H7 (cell line): ENCODE results near the gene GTF2F2. TPM values are rescaled to one million over a fixed set of nuclear protein-coding genes. Genes with fewer than 3 reads are reported as not detected.

Experiments
- DNase-seq: peaks from one replicate; pipeline ENCODE4 v3.0.0; 2012
- H3K27me3 ChIP-seq: 2 replicates; pipeline ENCODE4 v1.6.0; 2011; ENCODE audit warnings: mild to moderate bottlenecking, low read length; ENCODE audit not compliant: control insufficient read depth, insufficient read depth
- H3K36me3 ChIP-seq: replicated peaks from 2 replicates; pipeline ENCODE4 v1.5.1; 2011; ENCODE audit warnings: low read length; ENCODE audit not compliant: control insufficient read depth, insufficient read depth
- H3K4me3 ChIP-seq: 2 replicates; pipeline ENCODE4 v1.5.1; 2011; ENCODE audit warnings: low read depth, mild to moderate bottlenecking, control low read depth, low read length, moderate library complexity; ENCODE audit not compliant: insufficient read depth
- total RNA-seq: library from RNA; depleted of rRNA; stranded (reverse); fragments of >200 nt; shearing (Covaris generic); gene quantifications from 2 replicates; pipeline ENCODE4 v1.2.3, GENCODE V29; 2014

Gene GTF2F2
- total RNA-seq, 1 experiment from 2014 or later = 30.6 TPM

- no peaks in the 10 kb centered on the region for H3K27me3 ChIP-seq
- no peaks in the 10 kb centered on the region for H3K36me3 ChIP-seq
- no peak overlapping the region for H3K4me3 ChIP-seq
- DNase-seq = no peak
Measured at GRCh38 chr13:45107539-45107938, 12.8 kb upstream of the GTF2F2 start.

GRCh38 chr13:45108716-45109101 is 11.6 kb upstream of the GTF2F2 start:
- Histone ChIP-seq H3K36me3 (no peaks in the 10 kb centered on the region), H3K4me3 (peak overlapping the region; percentile 4; the same call in 1 of the 2 replicates), H3K27me3 (no peaks in the 10 kb centered on the region)
- peak; percentile 67 for DNase-seq

DNA sequence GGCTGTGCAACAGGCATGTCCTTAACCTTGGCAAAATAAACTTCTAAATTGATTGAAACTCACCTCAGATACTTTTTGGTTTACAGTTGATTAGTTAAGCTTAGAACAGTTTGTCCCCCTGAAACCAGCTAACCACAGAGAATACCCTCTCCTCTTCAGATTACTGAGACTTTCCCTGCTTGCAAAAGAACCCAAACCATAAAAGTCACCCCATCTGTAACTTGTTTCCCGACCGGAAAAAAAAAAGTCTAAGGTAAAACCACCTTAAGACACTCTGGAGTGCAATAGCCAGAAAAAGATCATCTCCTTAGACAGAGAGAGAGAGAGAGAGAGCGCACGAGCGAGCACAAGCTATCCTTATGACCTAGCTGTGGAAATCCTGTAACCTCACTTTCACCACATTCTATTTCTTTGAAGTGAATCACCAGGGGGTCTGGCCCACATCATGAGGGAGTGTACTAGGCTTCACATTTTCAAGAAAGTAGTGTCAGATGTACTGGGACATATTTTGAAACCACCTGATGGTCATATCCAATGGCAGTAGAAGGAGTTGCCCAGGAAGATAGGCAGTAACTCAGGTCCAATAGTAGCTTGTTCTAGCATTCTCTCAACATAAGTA is 11.1 kb upstream of the GTF2F2 start:
- Histone ChIP-seq H3K36me3 (no peaks in the 10 kb centered on the region), H3K4me3 (no peak overlapping the region)

GRCh38 chr13:45113233-45114224 is 6.8 kb upstream of the GTF2F2 start:
- Histone ChIP-seq H3K4me3 (no peak overlapping the region), H3K27me3 (no peaks in the 10 kb centered on the region; the same call in 1 of the 2 replicates), H3K36me3 (no peaks in the 10 kb centered on the region)
- DNase-seq = no peak

More for the DNA sequence above, 11.1 kb upstream of the GTF2F2 start:
- peak; percentile 43 for DNase-seq
- H3K27me3 ChIP-seq = no peaks in the 10 kb centered on the region

GRCh38 chr13:45119469-45119990 is 780 bp upstream of the GTF2F2 start:
- Histone ChIP-seq H3K36me3 (peaks cover 2% of the 10 kb centered on the region; the same call in 1 of the 2 replicates), H3K4me3 (peak overlapping the region; percentile 51), H3K27me3 (no peaks in the 10 kb centered on the region; the same call in 1 of the 2 replicates)
- no peak for DNase-seq

DNA sequence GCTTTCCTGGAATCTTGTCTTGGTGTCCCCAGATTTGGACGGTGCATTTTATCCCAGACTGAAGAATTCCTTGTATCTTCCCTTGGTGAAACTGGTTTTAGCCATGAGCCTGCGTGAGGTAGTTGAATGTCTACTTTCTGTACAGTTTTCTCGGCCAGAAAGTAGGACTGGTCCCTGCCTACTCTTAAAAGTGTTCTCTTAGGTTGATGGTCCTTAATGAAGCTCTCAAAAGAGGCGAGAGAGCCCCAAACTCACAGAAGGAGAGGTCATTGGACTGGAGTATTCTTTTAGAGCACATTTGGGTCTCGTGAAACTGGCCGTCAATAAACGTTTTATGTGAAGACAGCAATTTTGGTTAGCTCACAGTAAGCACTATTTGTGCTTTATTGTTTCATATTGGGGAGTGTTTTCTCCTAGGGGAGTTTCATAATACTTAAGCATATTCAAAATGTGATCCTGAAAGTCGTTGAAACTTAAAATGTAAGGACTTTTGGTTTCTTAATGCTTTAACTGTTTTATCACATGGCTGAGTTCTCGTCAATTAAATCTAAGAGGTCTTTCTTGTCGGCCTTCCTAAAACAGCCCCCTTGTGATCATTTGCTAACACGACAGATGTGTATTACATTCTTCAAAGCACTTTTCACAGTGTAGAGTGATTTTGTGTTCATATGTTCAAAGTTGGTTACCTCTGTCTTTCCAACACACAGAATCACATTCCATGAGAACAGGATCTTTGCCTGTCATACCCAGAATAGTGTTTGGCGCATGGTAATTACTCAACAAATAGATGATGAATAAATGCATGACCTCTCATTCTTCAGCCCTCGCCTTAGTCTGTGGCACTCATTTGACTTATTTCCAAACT is 889 bp downstream of the GTF2F2 start:
- peaks cover 2% of the 10 kb centered on the region; the same call in 1 of the 2 replicates for H3K36me3 ChIP-seq
- H3K4me3 ChIP-seq = peak overlapping the region; percentile 51
- DNase-seq = no peak
- no peaks in the 10 kb centered on the region; the same call in 1 of the 2 replicates for H3K27me3 ChIP-seq

GRCh38 chr13:45122941-45123340 is 2.6 kb downstream of the GTF2F2 start:
- DNase-seq = no peak
- Histone ChIP-seq H3K4me3 (no peak overlapping the region), H3K36me3 (peaks cover 2% of the 10 kb centered on the region; the same call in 1 of the 2 replicates), H3K27me3 (no peaks in the 10 kb centered on the region; the same call in 1 of the 2 replicates)

GRCh38 chr13:45132369-45133064 is 12.2 kb downstream of the GTF2F2 start:
- H3K27me3 ChIP-seq = no peaks in the 10 kb centered on the region
- H3K4me3 ChIP-seq = no peak overlapping the region
- DNase-seq = no peak
- peaks cover under 1% of the 10 kb centered on the region; the same call in 1 of the 2 replicates for H3K36me3 ChIP-seq

GRCh38 chr13:45133396-45134118 is 13.2 kb downstream of the GTF2F2 start:
- peaks cover 3% of the 10 kb centered on the region; the same call in 1 of the 2 replicates for H3K36me3 ChIP-seq
- DNase-seq = no peak
- no peak overlapping the region for H3K4me3 ChIP-seq
- H3K27me3 ChIP-seq = no peaks in the 10 kb centered on the region

- DNase-seq = no peak
- H3K4me3 ChIP-seq = no peak overlapping the region
- H3K36me3 ChIP-seq = peaks cover 5% of the 10 kb centered on the region; the same call in 1 of the 2 replicates
- H3K27me3 ChIP-seq = no peaks in the 10 kb centered on the region
Measured at GRCh38 chr13:45136741-45137504, 16.6 kb downstream of the GTF2F2 start.

DNA sequence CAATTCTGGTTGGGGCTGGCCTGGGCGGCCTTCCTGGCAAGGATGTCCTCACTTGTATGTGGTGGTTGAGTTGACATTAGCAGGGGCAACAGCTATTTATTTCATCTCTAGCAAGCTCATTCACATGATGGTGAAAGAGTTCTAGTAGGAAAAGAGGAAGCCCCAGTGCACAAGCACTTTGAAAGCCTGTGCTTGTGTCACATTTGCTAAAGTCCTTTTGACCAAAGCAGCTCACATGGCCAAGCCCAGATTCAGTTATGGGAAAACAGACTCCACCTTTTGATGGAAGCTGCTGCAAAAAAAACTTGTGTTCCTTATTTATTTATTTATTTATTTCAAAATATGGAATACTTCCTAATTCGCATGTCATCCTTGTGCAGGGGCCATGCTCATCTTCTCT is 17.2 kb downstream of the GTF2F2 start:
- H3K36me3 ChIP-seq = peaks cover 5% of the 10 kb centered on the region; the same call in 1 of the 2 replicates
- H3K4me3 ChIP-seq = no peak overlapping the region
- H3K27me3 ChIP-seq = no peaks in the 10 kb centered on the region
- DNase-seq = no peak

- no peak for DNase-seq
- H3K4me3 ChIP-seq = no peak overlapping the region
- H3K27me3 ChIP-seq = no peaks in the 10 kb centered on the region
- peaks cover 5% of the 10 kb centered on the region; the same call in 1 of the 2 replicates for H3K36me3 ChIP-seq
Measured at GRCh38 chr13:45138282-45138681, 18.0 kb downstream of the GTF2F2 start.
